Stimulated activated CD4-positive, alpha-beta T cell treated with anti-CD3 and anti-CD28 coated beads, TNF-alpha, amount 100 ng/mL, for 48 hours (primary cell): ENCODE results near the gene KLKB1.

Source experiments
- DNase-seq, 3 donors: peaks; one replicate each; pipeline ENCODE4 v3.0.0-alpha.2; 2020; ENCODE audit warnings: low read depth in 3 of 3

KLKB1 gene

GRCh38 chr4:186227221-186227620, at the start of gene KLKB1:
Gene KLKB1, plus strand, starts transcription at chr4:186227507. Its CDS starts 689 bp downstream, at chr4:186228196.
- DNase-seq, result no peak

GRCh38 chr4:186188107-186188506, 39.2 kb upstream of the KLKB1 start:
- no peak for DNase-seq

- no peak for DNase-seq
Observed at GRCh38 chr4:186189656-186190055, 37.7 kb upstream of the KLKB1 start.

GRCh38 chr4:186190581-186191199, 36.6 kb upstream of the KLKB1 start:
- DNase-seq, result peak in 1 of 3 donors; percentile 34

GRCh38 chr4:186191200-186192065, 35.9 kb upstream of the KLKB1 start, which contains the start of gene CYP4V2:
Gene CYP4V2, plus strand, starts transcription at chr4:186191567. Its CDS starts 257 bp downstream, at chr4:186191824.
- DNase-seq, result peak; percentile 74 to 82 (median 75)

GRCh38 chr4:186192066-186192612, 35.2 kb upstream of the KLKB1 start:
- DNase-seq, result peak in 1 of 3 donors; percentile 23

GRCh38 chr4:186193851-186194250, 33.5 kb upstream of the KLKB1 start:
- DNase-seq, result no peak

GRCh38 chr4:186196063-186196462, 31.2 kb upstream of the KLKB1 start:
- DNase-seq, result no peak

- DNase-seq, result no peak
Observed at GRCh38 chr4:186200516-186200915, 26.8 kb upstream of the KLKB1 start.

- no peak for DNase-seq
Observed at GRCh38 chr4:186201010-186201409, 26.3 kb upstream of the KLKB1 start.

GRCh38 chr4:186201535-186202230, 25.6 kb upstream of the KLKB1 start:
- peak; percentile 17 to 46 (median 21) for DNase-seq

- no peak for DNase-seq
Observed at GRCh38 chr4:186202490-186203140, 24.7 kb upstream of the KLKB1 start.

GRCh38 chr4:186203406-186203805, 23.9 kb upstream of the KLKB1 start:
- no peak for DNase-seq

- DNase-seq, result peak in 1 of 3 donors; percentile 59
Observed at GRCh38 chr4:186204103-186204559, 23.2 kb upstream of the KLKB1 start.

- DNase-seq, result no peak
Observed at GRCh38 chr4:186204686-186205085, 22.6 kb upstream of the KLKB1 start.

- no peak for DNase-seq
Observed at GRCh38 chr4:186205156-186205555, 22.2 kb upstream of the KLKB1 start.

- no peak for DNase-seq
Observed at GRCh38 chr4:186216465-186217024, 10.8 kb upstream of the KLKB1 start.

- no peak for DNase-seq
Observed at GRCh38 chr4:186217733-186218293, 9.5 kb upstream of the KLKB1 start.

GRCh38 chr4:186221624-186222023, 5.7 kb upstream of the KLKB1 start:
- DNase-seq, result no peak

- no peak for DNase-seq
Observed at GRCh38 chr4:186225848-186226247, 1.5 kb upstream of the KLKB1 start.
